ENCODE data around the gene TBC1D12.

TBC1D12 gene

DNA sequence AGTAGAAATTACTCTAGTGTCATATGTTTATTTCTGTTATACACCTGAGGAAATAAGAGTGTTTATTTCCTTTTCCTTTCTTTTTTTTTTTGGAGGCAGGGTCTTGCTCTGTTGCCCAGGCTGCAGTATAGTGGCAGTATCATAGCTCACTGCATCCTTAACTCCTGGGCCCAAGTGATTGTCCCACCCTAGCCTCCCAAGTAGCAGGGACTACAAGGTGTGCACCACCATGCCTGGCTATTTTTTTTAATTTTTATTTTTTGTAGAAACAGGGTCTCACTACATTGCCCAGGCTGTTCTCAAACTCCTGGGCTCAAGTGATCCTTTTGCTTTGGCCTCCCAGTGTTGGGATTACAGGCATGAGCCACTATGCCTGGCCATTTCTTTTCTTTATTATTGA lies 37.8 kb downstream of the TBC1D12 start:
- no peak for ATAC-seq (ENCODE audit: low read depth)
- Histone ChIP-seq H3K27ac (ENCODE audit: poor library complexity, severe bottlenecking) (no peak overlapping the region), H3K27me3 (ENCODE audit: insufficient read depth, poor library complexity, severe bottlenecking) (no peaks in the 10 kb centered on the region), H3K36me3 (ENCODE audit: low read depth) (no peaks in the 10 kb centered on the region), H3K9me3 (ENCODE audit: severe bottlenecking) (no peaks in the 10 kb centered on the region), H3K4me3 (ENCODE audit: severe bottlenecking) (no peak overlapping the region), H3K4me1 (ENCODE audit: insufficient read depth, poor library complexity, severe bottlenecking) (no peaks in the 10 kb centered on the region)
- DNase-seq (ENCODE audit: low spot score): no peak
- TF ChIP-seq, protein P1, sequence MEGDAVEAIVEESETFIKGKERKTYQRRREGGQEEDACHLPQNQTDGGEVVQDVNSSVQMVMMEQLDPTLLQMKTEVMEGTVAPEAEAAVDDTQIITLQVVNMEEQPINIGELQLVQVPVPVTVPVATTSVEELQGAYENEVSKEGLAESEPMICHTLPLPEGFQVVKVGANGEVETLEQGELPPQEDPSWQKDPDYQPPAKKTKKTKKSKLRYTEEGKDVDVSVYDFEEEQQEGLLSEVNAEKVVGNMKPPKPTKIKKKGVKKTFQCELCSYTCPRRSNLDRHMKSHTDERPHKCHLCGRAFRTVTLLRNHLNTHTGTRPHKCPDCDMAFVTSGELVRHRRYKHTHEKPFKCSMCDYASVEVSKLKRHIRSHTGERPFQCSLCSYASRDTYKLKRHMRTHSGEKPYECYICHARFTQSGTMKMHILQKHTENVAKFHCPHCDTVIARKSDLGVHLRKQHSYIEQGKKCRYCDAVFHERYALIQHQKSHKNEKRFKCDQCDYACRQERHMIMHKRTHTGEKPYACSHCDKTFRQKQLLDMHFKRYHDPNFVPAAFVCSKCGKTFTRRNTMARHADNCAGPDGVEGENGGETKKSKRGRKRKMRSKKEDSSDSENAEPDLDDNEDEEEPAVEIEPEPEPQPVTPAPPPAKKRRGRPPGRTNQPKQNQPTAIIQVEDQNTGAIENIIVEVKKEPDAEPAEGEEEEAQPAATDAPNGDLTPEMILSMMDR (IDR thresholded peaks at IDR 0.05; ENCODE audit: poor library complexity, severe bottlenecking): no peak

DNA sequence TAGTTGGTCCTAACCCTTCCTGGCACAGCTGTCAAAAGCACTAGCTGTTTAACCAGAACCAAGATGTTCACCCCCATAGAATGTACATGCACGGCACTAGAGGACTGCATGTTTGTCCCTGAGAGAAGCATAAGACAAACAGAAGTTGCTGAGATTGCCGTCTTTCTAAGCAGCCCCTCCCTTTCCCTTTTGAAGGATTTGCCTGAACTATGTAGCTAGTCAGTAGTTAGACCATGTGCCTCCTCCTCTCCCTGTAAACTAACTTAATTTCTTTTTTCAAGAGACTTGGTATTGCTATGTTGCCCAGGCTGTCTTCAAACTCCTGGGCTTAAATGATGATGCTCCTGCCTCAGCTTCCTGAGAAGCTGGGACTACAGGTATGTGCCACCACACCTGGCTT lies 40.7 kb downstream of the TBC1D12 start:
- ATAC-seq (ENCODE audit: low read depth) (no peak), DNase-seq (ENCODE audit: low spot score) (no peak)
- H3K9me3 ChIP-seq (ENCODE audit: severe bottlenecking): no peaks in the 10 kb centered on the region
- no peaks in the 10 kb centered on the region for H3K36me3 ChIP-seq (ENCODE audit: low read depth)
- H3K4me3 ChIP-seq (ENCODE audit: severe bottlenecking): no peak overlapping the region
- TF ChIP-seq, protein P1 (IDR thresholded peaks at IDR 0.05; ENCODE audit: poor library complexity, severe bottlenecking): no peak
- H3K27me3 ChIP-seq (ENCODE audit: insufficient read depth, poor library complexity, severe bottlenecking): no peaks in the 10 kb centered on the region
- no peak overlapping the region for H3K27ac ChIP-seq (ENCODE audit: poor library complexity, severe bottlenecking)
- H3K4me1 ChIP-seq (ENCODE audit: insufficient read depth, poor library complexity, severe bottlenecking): no peaks in the 10 kb centered on the region

DNA sequence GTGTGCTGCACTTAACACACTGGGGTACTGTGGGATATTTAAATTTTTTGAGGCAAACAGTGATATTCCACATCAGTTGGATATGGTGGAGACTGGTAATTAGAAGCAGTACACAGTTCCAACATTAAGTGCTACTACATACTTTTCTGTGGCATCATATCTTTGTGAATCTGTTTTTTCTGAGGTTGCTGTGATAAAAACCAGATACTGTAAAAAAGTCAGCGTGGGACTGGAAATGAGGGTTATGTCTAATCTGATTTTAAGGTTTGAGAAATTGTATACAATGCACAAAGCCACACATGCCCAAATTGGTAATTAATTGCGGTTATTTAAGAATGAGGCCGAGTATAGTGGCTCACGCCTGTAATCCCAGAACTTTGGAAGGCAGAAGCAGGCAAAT lies 41.2 kb downstream of the TBC1D12 start:
- no peaks in the 10 kb centered on the region for H3K9me3 ChIP-seq (ENCODE audit: severe bottlenecking)
- TF ChIP-seq, protein P1 (IDR thresholded peaks at IDR 0.05; ENCODE audit: poor library complexity, severe bottlenecking): no peak
- H3K36me3 ChIP-seq (ENCODE audit: low read depth): no peaks in the 10 kb centered on the region
- no peak for DNase-seq (ENCODE audit: low spot score)
- H3K4me1 ChIP-seq (ENCODE audit: insufficient read depth, poor library complexity, severe bottlenecking): no peaks in the 10 kb centered on the region
- H3K4me3 ChIP-seq (ENCODE audit: severe bottlenecking): no peak overlapping the region
- ATAC-seq (ENCODE audit: low read depth): no peak
- no peak overlapping the region for H3K27ac ChIP-seq (ENCODE audit: poor library complexity, severe bottlenecking)
- no peaks in the 10 kb centered on the region for H3K27me3 ChIP-seq (ENCODE audit: insufficient read depth, poor library complexity, severe bottlenecking)

DNA sequence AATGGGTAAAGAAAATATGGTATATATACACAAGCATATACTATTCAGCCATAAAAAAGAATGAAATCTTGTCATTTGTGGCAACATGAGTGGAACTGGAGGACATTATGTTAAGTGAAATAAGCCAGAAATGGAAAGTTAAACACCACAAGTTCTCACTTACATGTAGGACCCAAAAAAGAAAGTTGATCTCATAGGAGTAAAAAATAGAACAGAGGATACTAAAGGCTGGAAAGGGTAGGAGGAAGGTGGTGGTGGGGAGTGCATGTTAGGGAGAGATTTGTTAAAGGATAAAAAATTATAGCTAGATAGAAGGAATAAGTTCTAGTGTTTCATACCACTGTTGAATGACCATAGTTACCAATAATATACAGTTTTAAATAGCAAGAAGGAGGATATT lies 48.4 kb downstream of the TBC1D12 start:
- no peak for DNase-seq (ENCODE audit: low spot score)
- Histone ChIP-seq H3K27me3 (ENCODE audit: insufficient read depth, poor library complexity, severe bottlenecking) (no peaks in the 10 kb centered on the region), H3K9me3 (ENCODE audit: severe bottlenecking) (peaks cover 2% of the 10 kb centered on the region), H3K4me1 (ENCODE audit: insufficient read depth, poor library complexity, severe bottlenecking) (no peaks in the 10 kb centered on the region), H3K27ac (ENCODE audit: poor library complexity, severe bottlenecking) (no peak overlapping the region), H3K36me3 (ENCODE audit: low read depth) (no peaks in the 10 kb centered on the region; the same call in 1 of the 2 replicates), H3K4me3 (ENCODE audit: severe bottlenecking) (no peak overlapping the region)
- no peak for ATAC-seq (ENCODE audit: low read depth)
- TF ChIP-seq, protein P1 (IDR thresholded peaks at IDR 0.05; ENCODE audit: poor library complexity, severe bottlenecking): no peak

DNA sequence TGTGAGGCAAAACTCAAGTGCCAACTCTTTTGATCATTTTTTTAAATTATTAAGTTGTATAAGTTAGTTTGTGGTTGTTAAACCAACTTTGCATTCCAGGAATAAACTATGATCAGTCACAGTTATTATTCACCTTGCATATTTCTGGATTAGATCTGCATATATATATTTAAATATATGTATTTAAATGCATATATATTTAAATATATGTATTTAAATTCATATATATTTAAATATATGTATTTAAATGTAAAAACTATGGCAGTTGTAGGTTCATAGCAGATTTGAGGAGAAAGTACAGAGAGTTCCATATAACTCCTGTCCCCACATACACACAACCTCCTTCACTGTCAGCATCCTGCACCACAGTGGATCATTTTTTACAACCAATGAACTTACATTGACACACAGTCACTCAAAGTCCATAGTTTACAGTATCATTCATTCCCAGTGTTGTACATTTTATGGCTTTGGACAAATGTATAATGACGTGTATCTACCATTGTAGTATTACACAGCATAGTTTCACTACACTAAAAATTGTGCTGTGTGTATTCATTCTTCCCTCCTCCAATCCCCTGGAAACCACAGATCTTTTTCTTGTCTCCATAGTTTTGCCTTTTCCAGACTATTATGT lies 49.7 kb downstream of the TBC1D12 start:
- TF ChIP-seq, protein P1 (IDR thresholded peaks at IDR 0.05; ENCODE audit: poor library complexity, severe bottlenecking): no peak
- no peak overlapping the region for H3K4me3 ChIP-seq (ENCODE audit: severe bottlenecking)
- ATAC-seq (ENCODE audit: low read depth): no peak
- H3K36me3 ChIP-seq (ENCODE audit: low read depth): no peaks in the 10 kb centered on the region; the same call in 1 of the 2 replicates
- H3K9me3 ChIP-seq (ENCODE audit: severe bottlenecking): peaks cover 2% of the 10 kb centered on the region
- H3K27ac ChIP-seq (ENCODE audit: poor library complexity, severe bottlenecking): no peak overlapping the region
- no peaks in the 10 kb centered on the region for H3K27me3 ChIP-seq (ENCODE audit: insufficient read depth, poor library complexity, severe bottlenecking)
- no peak for DNase-seq (ENCODE audit: low spot score)
- no peaks in the 10 kb centered on the region for H3K4me1 ChIP-seq (ENCODE audit: insufficient read depth, poor library complexity, severe bottlenecking)

Data from RWPE2 (cell line).